Smooth muscle cell (in vitro differentiated cells): ENCODE measurements around the gene PNLDC1. TPM values are rescaled to one million over a fixed set of nuclear protein-coding genes. Genes with fewer than 3 reads are reported as not detected.
"Not testable (repeated sequence)": the region's sequence is repeated elsewhere in the genome, so short reads cannot be mapped to it uniquely, and the experiment has no call there.

Source experiments
- DNase-seq: peaks from one replicate; lab custom pipeline; 2025; ENCODE audit not compliant: unreplicated experiment; lab: John Stamatoyannopoulos, UW
- H2AFZ ChIP-seq: fragments of 200-600 bp; sonication (generic); 2 replicates; pipeline ENCODE4 v1.6.0; 2016; ENCODE audit warnings: antibody characterized with exemption, low read depth, mild to moderate bottlenecking
- H3F3A ChIP-seq: fragments of 200-600 bp; sonication (generic); 2 replicates; pipeline ENCODE4 v1.6.0; 2017; ENCODE audit warnings: antibody characterized with exemption, low read depth
- H3K27ac ChIP-seq: fragments of 200-600 bp; sonication (generic); 2 replicates; pipeline ENCODE4 v1.5.1; 2016; ENCODE audit warnings: low read depth, mild to moderate bottlenecking
- H3K27me3 ChIP-seq: fragments of 200-600 bp; sonication (generic); 2 replicates; pipeline ENCODE4 v1.6.1; 2016; ENCODE audit warnings: low read depth, mild to moderate bottlenecking
- H3K36me3 ChIP-seq: fragments of 200-600 bp; sonication (generic); 2 replicates; pipeline ENCODE4 v1.5.1; 2016; ENCODE audit warnings: low read depth
- H3K4me1 ChIP-seq: fragments of 200-600 bp; sonication (generic); 2 replicates; pipeline ENCODE4 v1.5.1; 2016; ENCODE audit warnings: low read depth
- H3K4me2 ChIP-seq: fragments of 200-600 bp; sonication (generic); 2 replicates; pipeline ENCODE4 v1.6.0; 2016; ENCODE audit warnings: mild to moderate bottlenecking
- H3K4me3 ChIP-seq: fragments of 200-600 bp; sonication (generic); 2 replicates; pipeline ENCODE4 v1.5.1; 2016; ENCODE audit warnings: mild to moderate bottlenecking
- H3K79me2 ChIP-seq: fragments of 200-600 bp; sonication (generic); 2 replicates; pipeline ENCODE4 v1.6.0; 2016; ENCODE audit warnings: low read depth, mild to moderate bottlenecking
- H3K9ac ChIP-seq: fragments of 200-600 bp; sonication (generic); 2 replicates; pipeline ENCODE4 v1.6.0; 2016; ENCODE audit warnings: low read depth
- H3K9me3 ChIP-seq: fragments of 200-600 bp; sonication (generic); replicated peaks from 2 replicates; pipeline ENCODE4 v1.5.1; 2016; ENCODE audit warnings: low read depth
- H4K20me1 ChIP-seq: fragments of 200-600 bp; sonication (generic); 2 replicates; pipeline ENCODE4 v1.6.0; 2016; ENCODE audit warnings: low read depth
- CTCF ChIP-seq: fragments of 200-600 bp; sonication (generic); IDR thresholded peaks from 2 replicates; pipeline ENCODE4 v1.5.1; 2017; ENCODE audit warnings: borderline replicate concordance, mild to moderate bottlenecking, antibody characterized with exemption; ENCODE audit not compliant: insufficient read depth, poor library complexity, severe bottlenecking
- WGBS: methylation state at CpG from one replicate; pipeline ENCODE4 v1.1.7; 2016; ENCODE audit warnings: low lambda C conversion rate; 5-methylcytosine and 5-hydroxymethylcytosine counted together
- polyA plus RNA-seq: library from polyadenylated mRNA; unstranded; fragments of >200 nt; fragmentation: Nextera tagmentation; extraction: Ambion mirVana; gene quantifications from 2 replicates; pipeline ENCODE4 v1.2.1, GENCODE V29; 2016
- total RNA-seq: library from RNA; depleted of rRNA; stranded (reverse); fragments of >200 nt; gene quantifications from 2 replicates; pipeline ENCODE4 v1.2.3, GENCODE V29; 2014

Gene PNLDC1
- total and polyA plus RNA-seq, 2 experiments from 2014 or later: not detected

GRCh38 chr6:159789377-159790148 lies 10.5 kb upstream of the PNLDC1 start, which contains the start of gene TCP1:
TSS of gene TCP1 (minus strand) at chr6:159789602. CDS start at chr6:159789468, 134 bp downstream.
- Histone ChIP-seq H2AFZ (peak within 1 kb of the TSS; percentile 90), H3K36me3 (peaks cover 14% of the 10 kb centered on the region)
- no peak for TF ChIP-seq CTCF

DNA sequence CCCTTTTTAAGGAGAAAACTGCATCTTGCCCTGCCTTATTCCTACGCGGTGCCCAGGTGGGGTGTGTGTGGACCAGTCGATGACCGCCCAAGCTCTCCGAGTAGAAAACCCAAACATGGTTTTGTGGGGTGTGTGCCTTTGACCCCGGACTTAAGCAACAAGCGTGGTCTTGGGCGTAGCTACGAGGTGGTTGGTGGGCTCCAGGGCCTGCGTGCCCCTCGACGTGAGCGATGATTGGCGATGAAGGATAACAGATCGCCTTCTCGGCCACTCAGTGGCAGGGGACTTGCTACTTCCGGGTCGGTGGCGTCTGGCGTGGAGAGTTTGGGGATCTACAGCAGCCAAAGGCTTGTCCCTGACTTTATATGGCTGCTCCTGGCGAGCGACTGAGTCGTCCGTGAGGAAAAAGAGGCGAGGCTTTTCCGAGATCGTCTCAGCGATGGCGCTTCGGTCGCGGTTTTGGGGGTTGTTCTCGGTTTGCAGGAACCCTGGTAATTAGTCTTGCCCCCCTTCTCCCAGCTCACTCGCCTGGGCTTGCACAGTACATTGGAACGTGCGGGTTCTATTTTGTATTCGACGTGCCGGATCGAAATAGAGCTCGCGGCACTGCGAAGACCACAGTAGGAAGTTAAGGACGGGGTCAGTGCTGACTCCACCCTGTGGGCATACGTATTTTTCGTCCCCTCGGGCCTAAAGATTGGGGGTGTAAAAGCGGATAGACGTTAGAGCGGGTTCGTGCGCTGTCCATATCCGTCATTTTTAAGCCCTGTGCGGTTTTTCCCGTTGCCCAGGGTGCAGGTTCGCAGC lies 9.7 kb upstream of the PNLDC1 start, which contains the start of gene MRPL18:
MRPL18 (plus strand) TSS at position 319 of the 807 bp plus-strand sequence; CDS start at position 440, 121 bp downstream.
- peak; percentile 81 for DNase-seq
- under 1% methylated on average over 56 of the region's 56 CpGs for WGBS
- no peak for TF ChIP-seq CTCF
- Histone ChIP-seq H3K4me1 (peaks cover 31% of the 10 kb centered on the region), H3K4me2 (peak within 1 kb of the TSS; percentile 98), H3K9ac (peak within 1 kb of the TSS; percentile 95), H3K9me3 (no peaks in the 10 kb centered on the region), H2AFZ (peak within 1 kb of the TSS; percentile 90), H3K27me3 (no peaks in the 10 kb centered on the region), H3F3A (no peaks in the 10 kb centered on the region), H3K4me3 (peak within 1 kb of the TSS; percentile 66), H3K27ac (peak within 1 kb of the TSS; percentile 80), H3K36me3 (peaks cover 6% of the 10 kb centered on the region), H4K20me1 (peaks cover 44% of the 10 kb centered on the region), H3K79me2 (peaks cover 74% of the 10 kb centered on the region)

More at GRCh38 chr6:159789377-159790148, 10.5 kb upstream of the PNLDC1 start, which contains the start of gene TCP1:
- Histone ChIP-seq H3K9me3 (no peaks in the 10 kb centered on the region), H3K79me2 (peaks cover 82% of the 10 kb centered on the region), H3K27me3 (no peaks in the 10 kb centered on the region), H3K9ac (peak within 1 kb of the TSS; percentile 95), H3K4me2 (peak within 1 kb of the TSS; percentile 98), H4K20me1 (peaks cover 51% of the 10 kb centered on the region), H3K4me3 (peak within 1 kb of the TSS; percentile 66), H3F3A (peaks cover 5% of the 10 kb centered on the region), H3K27ac (peak within 1 kb of the TSS; percentile 80), H3K4me1 (peaks cover 31% of the 10 kb centered on the region)
- WGBS: under 1% methylated on average over 60 of the region's 64 CpGs
- peak; percentile 95 for DNase-seq

DNA sequence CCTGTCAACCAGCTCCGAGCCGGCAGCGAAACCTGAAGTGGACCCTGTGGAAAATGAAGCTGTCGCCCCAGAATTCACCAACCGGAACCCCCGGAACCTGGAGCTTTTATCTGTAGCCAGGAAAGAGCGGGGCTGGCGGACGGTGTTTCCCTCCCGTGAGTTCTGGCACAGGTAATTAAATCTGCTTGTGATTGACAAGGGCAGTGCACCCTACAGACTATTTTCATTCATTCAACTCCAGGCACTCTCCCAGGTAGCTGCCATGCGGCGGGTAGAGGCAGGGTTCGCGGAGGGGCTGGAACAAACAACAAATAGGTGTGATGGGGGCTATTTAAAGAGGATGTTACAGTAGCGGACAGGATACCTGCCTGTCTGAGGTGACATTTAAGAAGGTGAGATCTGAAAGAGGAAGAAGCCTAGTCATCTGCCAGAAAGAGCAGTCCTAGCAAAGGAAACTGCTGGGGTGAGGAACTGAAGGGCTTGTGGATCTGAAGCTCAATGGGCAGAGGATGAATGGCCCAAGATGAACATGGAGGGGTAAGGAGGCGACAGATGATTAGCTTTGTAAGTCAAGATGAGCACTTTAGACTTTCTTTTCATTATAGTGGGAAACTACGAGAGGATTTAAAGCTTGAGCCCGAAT lies 9.0 kb upstream of the PNLDC1 start:
- Histone ChIP-seq H3K79me2 (peaks cover 66% of the 10 kb centered on the region), H4K20me1 (peaks cover 39% of the 10 kb centered on the region), H2AFZ (peak overlapping the region; percentile 90), H3F3A (no peaks in the 10 kb centered on the region), H3K4me3 (peak overlapping the region; percentile 66), H3K9ac (peak overlapping the region; percentile 65), H3K4me2 (peak overlapping the region; percentile 95), H3K4me1 (peaks cover 31% of the 10 kb centered on the region), H3K27me3 (no peaks in the 10 kb centered on the region), H3K36me3 (peaks cover 6% of the 10 kb centered on the region), H3K9me3 (no peaks in the 10 kb centered on the region), H3K27ac (peak overlapping the region; percentile 80)
- 16% methylated on average over 18 of the region's 18 CpGs for WGBS
- DNase-seq: no peak
- TF ChIP-seq CTCF: no peak

DNA sequence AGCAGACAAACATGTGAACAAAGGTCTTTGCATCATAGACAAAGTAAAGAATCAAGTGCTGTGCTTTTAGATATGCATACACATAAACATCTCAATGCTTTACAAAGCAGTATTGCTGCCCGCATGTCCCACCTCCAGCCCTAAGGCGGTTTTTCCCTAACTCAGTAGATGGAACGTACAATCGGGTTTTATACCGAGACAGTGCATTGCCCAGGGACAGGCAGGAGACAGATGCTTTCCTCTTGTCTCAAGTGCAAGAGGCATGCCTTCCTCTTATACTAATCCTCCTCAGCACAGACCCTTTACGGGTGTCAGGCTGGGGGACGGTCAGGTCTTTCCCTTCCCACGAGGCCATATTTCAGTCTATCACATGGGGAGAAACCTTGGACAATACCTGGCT lies 5.1 kb upstream of the PNLDC1 start:
- Histone ChIP-seq H3K79me2 (peaks cover 38% of the 10 kb centered on the region), H4K20me1 (peaks cover 17% of the 10 kb centered on the region), H3K36me3 (peaks cover 21% of the 10 kb centered on the region), H3K4me1 (peaks cover 16% of the 10 kb centered on the region)
- not testable (repeated sequence) for H3K4me3 ChIP-seq, DNase-seq, H3K4me2 ChIP-seq, H2AFZ ChIP-seq, H3K27ac ChIP-seq, H3F3A ChIP-seq, H3K27me3 ChIP-seq, H3K9me3 ChIP-seq, H3K9ac ChIP-seq
- WGBS: 85% methylated on average over 8 of the region's 8 CpGs
